ENCODE results near the gene NFATC3.

GRCh38 chr16:68090533-68090932 lies 5.4 kb downstream of the NFATC3 start:
- TF ChIP-seq POLR2A (IDR thresholded peaks at IDR 0.05) (no peak), CTCF (IDR thresholded peaks at IDR 0.05) (no peak), EP300 (IDR thresholded peaks at IDR 0.05) (no peak)
